ENCODE measurements around the gene TMPRSS13.

GRCh38 chr11:117924631-117925170, 4.5 kb downstream of the TMPRSS13 start:
- TF ChIP-seq CTCF (IDR thresholded peaks at IDR 0.05; ENCODE audit: poor library complexity) (no peak), EZH2phosphoT487 (IDR thresholded peaks at IDR 0.05; ENCODE audit: low read depth, severe bottlenecking, unreplicated experiment) (no peak)

Data from hepatocyte (in vitro differentiated cells).